HepG2 (cell line): ENCODE data around the gene ANKRD6. TPM values are rescaled to one million over a fixed set of nuclear protein-coding genes. Genes with fewer than 3 reads are reported as not detected.

Source experiments
- ARHGAP35 ChIP-seq: sonication (generic); formaldehyde crosslinking; IDR thresholded peaks from 2 replicates; pipeline ENCODE4 v1.9.0; 2022; ENCODE audit warnings: mild to moderate bottlenecking, inconsistent platforms, moderate library complexity, missing genetic modification reagents, borderline replicate concordance
- EP300 ChIP-seq, 3 experiments: sonication (generic) in 1 of 3; formaldehyde crosslinking in 1 of 3; IDR thresholded peaks; 2 replicates each; pipeline versions ENCODE4 v1.5.1 to v1.6.1; 2011 to 2020; ENCODE audit warnings: low read depth in 2 of 3, low read length in 2 of 3, borderline replicate concordance in 1 of 3, improper control_type of control experiment in 1 of 3, mild to moderate bottlenecking in 1 of 3, missing genetic modification reagents in 1 of 3, moderate library complexity in 1 of 3
- ESRRA ChIP-seq: sonication (generic); formaldehyde crosslinking; IDR thresholded peaks from 2 replicates; pipeline ENCODE4 v1.5.1; 2020; ENCODE audit warnings: mild to moderate bottlenecking, low read depth, missing genetic modification reagents
- FOSL2 ChIP-seq: sonication (generic); formaldehyde crosslinking; IDR thresholded peaks from 2 replicates; pipeline ENCODE4 v1.4.0; 2020; ENCODE audit warnings: missing genetic modification reagents
- FOXA3 ChIP-seq: IDR thresholded peaks from 2 replicates; pipeline ENCODE4 v1.6.1; 2016; ENCODE audit warnings: missing genetic modification reagents, missing compliant biosample characterization
- GATA4 ChIP-seq: sonication (generic); IDR thresholded peaks from 2 replicates; pipeline ENCODE4 v1.6.1; 2016; ENCODE audit warnings: antibody characterized with exemption, low read depth, borderline replicate concordance
- GLMP ChIP-seq: sonication (generic); formaldehyde crosslinking; IDR thresholded peaks from 2 replicates; pipeline ENCODE4 v1.9.0; 2021; ENCODE audit warnings: missing genetic modification reagents, mild to moderate bottlenecking, borderline replicate concordance
- HDAC1 ChIP-seq: sonication (generic); formaldehyde crosslinking; IDR thresholded peaks from 2 replicates; pipeline ENCODE4 v1.5.1; 2020; ENCODE audit warnings: mild to moderate bottlenecking, missing genetic modification reagents
- HIVEP1 ChIP-seq: sonication (generic); formaldehyde crosslinking; IDR thresholded peaks from 2 replicates; pipeline ENCODE4 v1.4.0; 2020; ENCODE audit warnings: mild to moderate bottlenecking, missing genetic modification reagents
- HMG20A ChIP-seq: IDR thresholded peaks from 2 replicates; pipeline ENCODE4 v1.6.1; 2016; ENCODE audit warnings: borderline replicate concordance
- HNRNPK ChIP-seq: fragments of 200-400 bp; formaldehyde crosslinking; IDR thresholded peaks from 2 replicates; pipeline ENCODE4 v1.6.1; 2018; ENCODE audit warnings: low read length, low read depth, moderate library complexity, mild to moderate bottlenecking; ENCODE audit not compliant: poor library complexity, severe bottlenecking
- HOXA3 ChIP-seq: sonication (generic); formaldehyde crosslinking; IDR thresholded peaks from 2 replicates; pipeline ENCODE4 v1.5.0; 2020; ENCODE audit warnings: missing genetic modification reagents
- KAT2B ChIP-seq: fragments of 150-350 bp; IDR thresholded peaks from 2 replicates; pipeline ENCODE4 v1.6.1; 2014; ENCODE audit warnings: low read depth, low read length, borderline replicate concordance
- MIER2 ChIP-seq: IDR thresholded peaks from 2 replicates; pipeline ENCODE4 v1.6.1; 2016; ENCODE audit warnings: missing biosample characterization, missing genetic modification reagents
- NCOR1 ChIP-seq: fragments of 200-600 bp; sonication (generic); IDR thresholded peaks from 2 replicates; pipeline ENCODE4 v1.7.0; 2017; ENCODE audit warnings: antibody characterized with exemption, low read length, borderline replicate concordance
- NR1H2 ChIP-seq: sonication (generic); formaldehyde crosslinking; IDR thresholded peaks from 2 replicates; pipeline ENCODE4 v1.8.1; 2022; ENCODE audit warnings: low read depth, missing genetic modification reagents, borderline replicate concordance
- NR2F6 ChIP-seq, 2 experiments: IDR thresholded peaks; 2 replicates each; pipeline ENCODE4 v1.6.1; 2016; ENCODE audit warnings: antibody characterized with exemption in 1 of 2, mild to moderate bottlenecking in 1 of 2
- SOX13 ChIP-seq, 3 experiments: fragments of 450-650 bp in 1 of 3; sonication (generic) in 1 of 3; formaldehyde crosslinking in 1 of 3; IDR thresholded peaks in 2 of 3; conservative IDR thresholded peaks in 1 of 3; 2 replicates each; pipeline versions ENCODE4 v1.5.0 to v1.6.1; 2016 to 2020; ENCODE audit warnings: antibody characterized with exemption in 1 of 3, mild to moderate bottlenecking in 1 of 3, missing compliant biosample characterization in 1 of 3, missing genetic modification reagents in 1 of 3, moderate library complexity in 1 of 3
- USF2 ChIP-seq, 2 experiments: sonication (generic) in 1 of 2; formaldehyde crosslinking in 1 of 2; IDR thresholded peaks; 2 replicates each; pipeline versions ENCODE4 v1.5.1 to v1.6.1; 2011 to 2020; ENCODE audit warnings: borderline replicate concordance in 1 of 2, low read depth in 1 of 2, low read length in 1 of 2, mild to moderate bottlenecking in 1 of 2, missing genetic modification reagents in 1 of 2, moderate library complexity in 1 of 2
- ZBTB20 ChIP-seq: sonication (generic); formaldehyde crosslinking; IDR thresholded peaks from 2 replicates; pipeline ENCODE4 v1.8.1; 2023; ENCODE audit warnings: missing genetic modification reagents, low read depth, mild to moderate bottlenecking, borderline replicate concordance
- ZBTB26 ChIP-seq: IDR thresholded peaks from 2 replicates; pipeline ENCODE4 v1.6.1; 2016; ENCODE audit warnings: missing compliant biosample characterization, missing genetic modification reagents, borderline replicate concordance
- ZNF274 ChIP-seq: sonication (generic); formaldehyde crosslinking; IDR thresholded peaks from 2 replicates; pipeline ENCODE4 v1.5.1; 2020; ENCODE audit warnings: mild to moderate bottlenecking, missing genetic modification reagents
- ZNF367 ChIP-seq: sonication (generic); formaldehyde crosslinking; IDR thresholded peaks from 2 replicates; pipeline ENCODE4 v1.4.0; 2020; ENCODE audit warnings: missing genetic modification reagents, borderline replicate concordance
- polyA plus RNA-seq, 8 experiments: library from polyadenylated mRNA; depleted of rRNA in 3 of 8; stranded (reverse) in 7 of 8; unstranded in 1 of 8; fragments of >200 nt; fragmentation: Illumina TruSeq in 4 of 8; extraction: Trizol in 4 of 8; gene quantifications; 2 replicates each; pipeline versions ENCODE4 v1.2.1 to v1.2.3, GENCODE V29; 2011 to 2016; ENCODE audit warnings: low read depth in 4 of 8, missing spikeins in 1 of 8, mixed read lengths in 1 of 8; ENCODE audit not compliant: insufficient read depth in 1 of 8
- total RNA-seq, 5 experiments: library from RNA; depleted of rRNA; stranded (reverse); fragments of >200 nt; fragmentation: Illumina TruSeq; extraction: Trizol; gene quantifications; 2 replicates each; pipeline ENCODE4 v1.2.3, GENCODE V29; 2016; ENCODE audit warnings: low read depth in 1 of 5

ANKRD6 gene
- total and polyA plus RNA-seq, 2 of the 13 experiments (the other 11 are each of a cell fraction or from before 2014, with no cell fraction given) = 0.18 to 0.36 TPM

- TF ChIP-seq HOXA3 (0 out of 2 replicates have a peak, but pooled peaks have one; percentile 48), HNRNPK (no peak), ZBTB20 (CRISPR knock-in tag) (peak; percentile 99), MIER2 (CRISPR knock-in tag) (no peak), FOXA3 (peak; percentile 38; the same call in 1 of the 2 replicates), HDAC1 (CRISPR knock-in tag) (peak; percentile 26; the same call in 1 of the 2 replicates), ZNF367 (CRISPR knock-in tag) (no peak), ZNF274 (CRISPR knock-in tag) (no peak), NCOR1 (peak; percentile 49; the same call in 1 of the 2 replicates), GLMP (CRISPR knock-in tag) (no peak), HIVEP1 (CRISPR knock-in tag) (no peak), ESRRA (CRISPR knock-in tag) (peak; percentile 79; the same call in 1 of the 2 replicates), NR2F6 (IDR thresholded peaks at IDR 0.05) (peak; percentile 32; the same call in 1 of the 2 replicates), NR2F6 (CRISPR knock-in tag; IDR thresholded peaks at IDR 0.05) (0 out of 2 replicates have a peak, but pooled peaks have one; percentile 32), HMG20A (peak; percentile 35; the same call in 1 of the 2 replicates), EP300 (IDR thresholded peaks at IDR 0.05; ENCODE audit: low read depth in 2 of 2, low read length in 2 of 2) (peak in 1 of 2 experiments; percentile 49; a peak in 2 of 4 replicates), EP300 (CRISPR knock-in tag; IDR thresholded peaks at IDR 0.05; ENCODE audit: borderline replicate concordance) (no peak), KAT2B (no peak), NR1H2 (CRISPR knock-in tag) (no peak), GATA4 (no peak), USF2 (IDR thresholded peaks at IDR 0.05; ENCODE audit: low read depth, low read length) (no peak), USF2 (CRISPR knock-in tag; IDR thresholded peaks at IDR 0.05; ENCODE audit: borderline replicate concordance) (no peak), ARHGAP35 (CRISPR knock-in tag) (no peak), FOSL2 (CRISPR knock-in tag) (peak; percentile 66), ZBTB26 (CRISPR knock-in tag) (peak; percentile 91), SOX13 (IDR thresholded peaks at IDR 0.05) (no peak), SOX13 (CRISPR knock-in tag; conservative IDR thresholded peaks at IDR 0.05 in 1 of 2, IDR thresholded peaks at IDR 0.05 in 1 of 2) (0 out of 4 replicates have a peak, but pooled peaks of 1 of the 2 experiments have one; percentile 14)
Measured at GRCh38 chr6:89414215-89414614, 18.7 kb upstream of the ANKRD6 start (continued).
